NCI-H82 (cell line): Measurements from ENCODE around the gene TMEM106A.
"Not testable (repeated sequence)": the region's sequence is repeated elsewhere in the genome, so short reads cannot be mapped to it uniquely, and the experiment has no call there.

Experiments used
- DNase-seq: peaks from one replicate; lab custom pipeline; 2025; lab: John Stamatoyannopoulos, UW

TMEM106A gene

GRCh38 chr17:43211480-43212402, at the start of gene TMEM106A:
TMEM106A (plus strand) TSS chr17:43211875; CDS start chr17:43213042, 1,167 bp downstream.
- peak; percentile 87 for DNase-seq

- DNase-seq, result not testable (repeated sequence)
Observed at GRCh38 chr17:43165971-43166370, 45.7 kb upstream of the TMEM106A start.

GRCh38 chr17:43169561-43170139, 42.0 kb upstream of the TMEM106A start:
- DNase-seq, result peak; percentile 65

GRCh38 chr17:43170140-43170765, 41.4 kb upstream of the TMEM106A start:
- DNase-seq, result peak; percentile 96

- peak; percentile 99 for DNase-seq
Observed at GRCh38 chr17:43170766-43171585, 40.7 kb upstream of the TMEM106A start, which contains the start of gene NBR1. NBR1 (plus strand) TSS chr17:43171214; CDS start chr17:43175800, 4,586 bp downstream.

- DNase-seq, result peak; percentile 50
Observed at GRCh38 chr17:43171586-43172487, 39.8 kb upstream of the TMEM106A start.

GRCh38 chr17:43175213-43176118, 36.2 kb upstream of the TMEM106A start:
- DNase-seq, result no peak

GRCh38 chr17:43176119-43176570, 35.5 kb upstream of the TMEM106A start:
- DNase-seq, result no peak

GRCh38 chr17:43183921-43184320, 27.8 kb upstream of the TMEM106A start:
- no peak for DNase-seq

GRCh38 chr17:43186656-43187055, 25.0 kb upstream of the TMEM106A start:
- not testable (repeated sequence) for DNase-seq

- no peak for DNase-seq
Observed at GRCh38 chr17:43193251-43193650, 18.4 kb upstream of the TMEM106A start.

GRCh38 chr17:43199633-43200032, 12.0 kb upstream of the TMEM106A start:
- no peak for DNase-seq

- DNase-seq, result peak; percentile 47
Observed at GRCh38 chr17:43200127-43200526, 11.5 kb upstream of the TMEM106A start.

GRCh38 chr17:43203013-43203412, 8.7 kb upstream of the TMEM106A start:
- DNase-seq, result not testable (repeated sequence)

GRCh38 chr17:43210576-43210975, 1.1 kb upstream of the TMEM106A start:
- DNase-seq, result no peak

- DNase-seq, result no peak
Observed at GRCh38 chr17:43211123-43211479, 574 bp upstream of the TMEM106A start.

GRCh38 chr17:43212641-43213490, 1.2 kb downstream of the TMEM106A start:
- DNase-seq, result peak; percentile 91

- no peak for DNase-seq
Observed at GRCh38 chr17:43213545-43213944, 1.9 kb downstream of the TMEM106A start.

- no peak for DNase-seq
Observed at GRCh38 chr17:43215341-43215740, 3.7 kb downstream of the TMEM106A start.
